Measurements from ENCODE around the gene CYP4F3. TPM values are rescaled to one million over a fixed set of nuclear protein-coding genes. Genes with fewer than 3 reads are reported as not detected.

The CYP4F3 gene
- total RNA-seq, 1 experiment from 2014 or later, result 57.6 TPM

Other genes starting within 250 kb of the CYP4F3 start
- gene AKAP8L, start 221.9 kb upstream of the CYP4F3 start, total RNA-seq (2021), result 49.9 and 62.4 TPM in 2 replicates
- 27.3 and 31.6 TPM in 2 replicates for gene WIZ, start 190.9 kb upstream of the CYP4F3 start, total RNA-seq (2021)
- not detected in 2 replicates for gene RASAL3, start 176.4 kb upstream of the CYP4F3 start, total RNA-seq (2021)
- not detected in 2 replicates for gene PGLYRP2, start 161.4 kb upstream of the CYP4F3 start, total RNA-seq (2021)
- gene CYP4F22, start 132.4 kb upstream of the CYP4F3 start, total RNA-seq (2021), result not detected in 2 replicates
- not detected in 2 replicates for gene CYP4F8, start 25.7 kb upstream of the CYP4F3 start, total RNA-seq (2021)
- 5.7 and 8.1 TPM in 2 replicates for gene CYP4F12, start 32.2 kb downstream of the CYP4F3 start, total RNA-seq (2021)
- not detected in 2 replicates for gene OR10H2, start 87.1 kb downstream of the CYP4F3 start, total RNA-seq (2021)
- gene OR10H3, start 97.1 kb downstream of the CYP4F3 start, total RNA-seq (2021), result not detected in 2 replicates
- not detected in 2 replicates for gene OR10H5, start 146.8 kb downstream of the CYP4F3 start, total RNA-seq (2021)
- 0.20 TPM in 1 of 2 replicates, not detected in the other for gene OR10H1, start 174.8 kb downstream of the CYP4F3 start, total RNA-seq (2021)

Measured in PC-9 (cell line).